Liver (tissue), 9 donors: ENCODE measurements around the gene CLEC16A. TPM values are rescaled to one million over a fixed set of nuclear protein-coding genes. Genes with fewer than 3 reads are reported as not detected.

ENCODE experiments used
- DNase-seq: peaks from one replicate; pipeline ENCODE4 v3.0.0-alpha.2; 2017; ENCODE audit warnings: low spot score
- H3K27ac ChIP-seq, 2 donors: one replicate each; pipeline ENCODE4 v1.7.0; 2013; ENCODE audit warnings: inconsistent platforms in 2 of 2, low read length in 2 of 2, control low read depth in 1 of 2, low read depth in 1 of 2, mild to moderate bottlenecking in 1 of 2
- H3K27me3 ChIP-seq, 4 donors: one replicate each; pipeline versions ENCODE4 v1.6.1 to v1.7.0; 2013; ENCODE audit warnings: low read length in 3 of 4, inconsistent platforms in 1 of 4, mild to moderate bottlenecking in 1 of 4, moderate library complexity in 1 of 4; ENCODE audit not compliant: control insufficient read depth in 4 of 4, insufficient read depth in 4 of 4
- H3K36me3 ChIP-seq, 4 donors: one replicate each; pipeline versions ENCODE4 v1.6.1 to v1.7.0; 2013; ENCODE audit warnings: low read length in 3 of 4, mild to moderate bottlenecking in 3 of 4, low read depth in 1 of 4, moderate library complexity in 1 of 4; ENCODE audit not compliant: control insufficient read depth in 4 of 4, insufficient read depth in 3 of 4
- H3K4me1 ChIP-seq, 4 donors: one replicate each; pipeline versions ENCODE4 v1.6.1 to v1.7.0; 2013; ENCODE audit warnings: low read length in 3 of 4, mild to moderate bottlenecking in 3 of 4, moderate library complexity in 1 of 4; ENCODE audit not compliant: control insufficient read depth in 4 of 4, insufficient read depth in 4 of 4
- H3K4me3 ChIP-seq, 3 donors: one replicate each; pipeline versions ENCODE4 v1.6.1 to v1.7.0; 2013; ENCODE audit warnings: low read length in 3 of 3, control low read depth in 1 of 3, low read depth in 1 of 3, mild to moderate bottlenecking in 1 of 3
- H3K9ac ChIP-seq, 2 donors: one replicate each; pipeline ENCODE4 v1.7.0; 2013; ENCODE audit warnings: low read length in 2 of 2, mild to moderate bottlenecking in 2 of 2, moderate library complexity in 2 of 2, control low read depth in 1 of 2, low read depth in 1 of 2
- H3K9me3 ChIP-seq, 4 donors: one replicate each; pipeline versions ENCODE4 v1.6.1 to v1.7.0; 2013; ENCODE audit warnings: low read length in 3 of 4; ENCODE audit not compliant: control insufficient read depth in 4 of 4
- FOXA1 ChIP-seq: IDR thresholded peaks from 2 replicates; pipeline ENCODE4 v1.6.1; 2016; ENCODE audit warnings: antibody characterized with exemption
- FOXA2 ChIP-seq: IDR thresholded peaks from 2 replicates; pipeline ENCODE4 v1.6.1; 2016; ENCODE audit warnings: antibody characterized with exemption
- GABPA ChIP-seq, 2 donors: IDR thresholded peaks in 1 of 2; conservative IDR thresholded peaks in 1 of 2; 2 replicates each; pipeline ENCODE4 v1.6.1; 2016; ENCODE audit warnings: antibody characterized with exemption in 2 of 2, mild to moderate bottlenecking in 1 of 2, moderate library complexity in 1 of 2
- HNF4A ChIP-seq, 2 donors: conservative IDR thresholded peaks; 2 replicates each; pipeline ENCODE4 v1.6.1; 2016; ENCODE audit warnings: antibody characterized with exemption in 2 of 2, mild to moderate bottlenecking in 2 of 2
- HNF4G ChIP-seq: IDR thresholded peaks from 2 replicates; pipeline ENCODE4 v1.6.1; 2016; ENCODE audit warnings: antibody characterized with exemption
- JUND ChIP-seq, 2 donors: IDR thresholded peaks; 2 replicates each; pipeline ENCODE4 v1.6.1; 2016; ENCODE audit warnings: antibody characterized with exemption in 2 of 2
- NR2F2 ChIP-seq: IDR thresholded peaks from 2 replicates; pipeline ENCODE4 v1.6.1; 2016; ENCODE audit warnings: antibody characterized with exemption
- RAD21 ChIP-seq, 2 donors: IDR thresholded peaks; 2 replicates each; pipeline ENCODE4 v1.6.1; 2016; ENCODE audit warnings: antibody characterized with exemption in 2 of 2, mild to moderate bottlenecking in 2 of 2
- RXRA ChIP-seq, 2 donors: IDR thresholded peaks; 2 replicates each; pipeline ENCODE4 v1.6.1; 2017 to 2018; ENCODE audit warnings: antibody characterized with exemption in 2 of 2, mild to moderate bottlenecking in 1 of 2
- SP1 ChIP-seq: IDR thresholded peaks from 2 replicates; pipeline ENCODE4 v1.6.1; 2018; ENCODE audit warnings: antibody characterized with exemption, mild to moderate bottlenecking
- TAF1 ChIP-seq: conservative IDR thresholded peaks from 2 replicates; pipeline ENCODE4 v1.6.1; 2016; ENCODE audit warnings: antibody characterized with exemption, mild to moderate bottlenecking
- YY1 ChIP-seq: IDR thresholded peaks from 2 replicates; pipeline ENCODE4 v1.6.1; 2016; ENCODE audit warnings: antibody characterized with exemption, mild to moderate bottlenecking
- WGBS: extraction: QIAGEN DNeasy Blood & Tissue Kit; methylation state at CpG from one replicate; pipeline ENCODE4 v1.1.7; 2013; 5-methylcytosine and 5-hydroxymethylcytosine counted together
- polyA plus RNA-seq, 2 donors: library from polyadenylated mRNA; stranded (reverse) in 1 of 2; unstranded in 1 of 2; fragments of 200-250 nt in 1 of 2; fragments of >200 nt in 1 of 2; fragmentation: Nextera tagmentation in 1 of 2; extraction: Ambion mirVana in 1 of 2; gene quantifications; one replicate each; pipeline versions ENCODE4 v1.2.1 to v1.2.3, GENCODE V29; 2013 to 2015
- total RNA-seq, 2 donors: library from RNA; depleted of rRNA; stranded (reverse); fragments of >200 nt; gene quantifications; one replicate each; pipeline ENCODE4 v1.2.3, GENCODE V29; 2014
- TF ChIP-seq, protein P1 (sequence below): IDR thresholded peaks from 2 replicates; pipeline ENCODE4 v1.6.1; 2016; ENCODE audit warnings: antibody characterized with exemption, mild to moderate bottlenecking
- TF ChIP-seq, protein P2 (sequence below): IDR thresholded peaks from 2 replicates; pipeline ENCODE4 v1.6.1; 2016; ENCODE audit warnings: antibody characterized with exemption
- TF ChIP-seq, protein P3 (sequence below): IDR thresholded peaks from 2 replicates; pipeline ENCODE4 v1.6.1; 2016; ENCODE audit warnings: antibody characterized with exemption
- TF ChIP-seq, protein P4 (sequence below): IDR thresholded peaks from 2 replicates; pipeline ENCODE4 v1.6.1; 2016; ENCODE audit warnings: antibody characterized with exemption
- TF ChIP-seq, protein P5 (sequence below): fragments of 150-350 bp; IDR thresholded peaks from 2 replicates; pipeline ENCODE4 v1.5.1; 2017; ENCODE audit warnings: improper control_type of control experiment, low read depth, low read length; ENCODE audit not compliant: missing input control
- donor health status: healthy.
- donor health status: healthy.
- donor health status: healthy.
- donor health status: healthy.
- donor health status: healthy.

The CLEC16A gene
- total and polyA plus RNA-seq, 4 donors: 9.7 to 23.0 (median 17.4) TPM

DNA sequence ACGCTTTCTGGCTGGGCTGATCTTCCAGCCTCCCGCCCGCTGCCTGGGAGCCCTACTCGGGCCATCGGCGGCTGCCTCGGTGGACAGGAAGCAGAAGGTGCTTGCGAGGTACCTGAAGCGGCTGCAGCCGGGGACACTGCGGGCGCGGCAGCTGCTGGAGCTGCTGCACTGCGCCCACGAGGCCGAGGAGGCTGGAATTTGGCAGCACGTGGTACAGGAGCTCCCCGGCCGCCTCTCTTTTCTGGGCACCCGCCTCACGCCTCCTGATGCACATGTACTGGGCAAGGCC lies 36.7 kb upstream of the CLEC16A start:
- H3K4me1 ChIP-seq: peaks cover 0 to under 1% (median 0%) of the 10 kb centered on the region in 4 donors
- no peaks in the 10 kb centered on the region for H3K9me3 ChIP-seq
- WGBS: 90% methylated on average over 21 of the region's 21 CpGs
- no peak for DNase-seq
- peaks cover 0 to 6% (median 1%) of the 10 kb centered on the region in 4 donors for H3K36me3 ChIP-seq
- H3K27me3 ChIP-seq: no peaks in the 10 kb centered on the region
- H3K4me3 ChIP-seq: no peak overlapping the region
- no peak overlapping the region for H3K9ac ChIP-seq
- H3K27ac ChIP-seq: no peak overlapping the region
- TF ChIP-seq HNF4G: no peak
- TF ChIP-seq YY1: no peak
- TF ChIP-seq, protein P1, sequence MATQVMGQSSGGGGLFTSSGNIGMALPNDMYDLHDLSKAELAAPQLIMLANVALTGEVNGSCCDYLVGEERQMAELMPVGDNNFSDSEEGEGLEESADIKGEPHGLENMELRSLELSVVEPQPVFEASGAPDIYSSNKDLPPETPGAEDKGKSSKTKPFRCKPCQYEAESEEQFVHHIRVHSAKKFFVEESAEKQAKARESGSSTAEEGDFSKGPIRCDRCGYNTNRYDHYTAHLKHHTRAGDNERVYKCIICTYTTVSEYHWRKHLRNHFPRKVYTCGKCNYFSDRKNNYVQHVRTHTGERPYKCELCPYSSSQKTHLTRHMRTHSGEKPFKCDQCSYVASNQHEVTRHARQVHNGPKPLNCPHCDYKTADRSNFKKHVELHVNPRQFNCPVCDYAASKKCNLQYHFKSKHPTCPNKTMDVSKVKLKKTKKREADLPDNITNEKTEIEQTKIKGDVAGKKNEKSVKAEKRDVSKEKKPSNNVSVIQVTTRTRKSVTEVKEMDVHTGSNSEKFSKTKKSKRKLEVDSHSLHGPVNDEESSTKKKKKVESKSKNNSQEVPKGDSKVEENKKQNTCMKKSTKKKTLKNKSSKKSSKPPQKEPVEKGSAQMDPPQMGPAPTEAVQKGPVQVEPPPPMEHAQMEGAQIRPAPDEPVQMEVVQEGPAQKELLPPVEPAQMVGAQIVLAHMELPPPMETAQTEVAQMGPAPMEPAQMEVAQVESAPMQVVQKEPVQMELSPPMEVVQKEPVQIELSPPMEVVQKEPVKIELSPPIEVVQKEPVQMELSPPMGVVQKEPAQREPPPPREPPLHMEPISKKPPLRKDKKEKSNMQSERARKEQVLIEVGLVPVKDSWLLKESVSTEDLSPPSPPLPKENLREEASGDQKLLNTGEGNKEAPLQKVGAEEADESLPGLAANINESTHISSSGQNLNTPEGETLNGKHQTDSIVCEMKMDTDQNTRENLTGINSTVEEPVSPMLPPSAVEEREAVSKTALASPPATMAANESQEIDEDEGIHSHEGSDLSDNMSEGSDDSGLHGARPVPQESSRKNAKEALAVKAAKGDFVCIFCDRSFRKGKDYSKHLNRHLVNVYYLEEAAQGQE: no peak

DNA sequence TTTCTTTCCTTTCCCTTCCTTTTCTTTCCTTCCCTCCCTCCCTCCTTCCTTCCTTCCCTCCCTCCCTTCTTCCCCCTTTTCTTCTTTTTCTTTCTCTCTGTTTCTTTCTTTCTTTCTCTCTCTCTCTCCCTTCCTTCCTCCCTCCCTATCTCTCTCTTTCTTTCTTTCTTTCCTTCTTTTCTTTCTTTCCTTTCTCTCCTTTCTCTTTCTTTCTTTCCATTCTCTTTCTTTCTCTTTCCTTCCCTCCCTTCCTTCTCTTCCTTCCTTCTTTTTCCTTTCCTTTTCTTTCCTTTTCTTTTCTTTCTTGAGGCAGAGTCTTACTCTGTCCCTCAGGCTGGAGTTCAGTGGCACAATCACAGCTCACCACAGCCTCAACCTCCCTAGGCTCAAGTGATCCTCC lies 33.1 kb upstream of the CLEC16A start:
- Histone ChIP-seq H3K4me1 (peaks cover 0 to 4% (median 2%) of the 10 kb centered on the region in 4 donors), H3K27me3 (no peaks in the 10 kb centered on the region), H3K4me3 (no peak overlapping the region), H3K36me3 (peaks cover 0 to 2% (median 0%) of the 10 kb centered on the region in 4 donors), H3K9ac (no peak overlapping the region), H3K27ac (no peak overlapping the region), H3K9me3 (no peaks in the 10 kb centered on the region)
- TF ChIP-seq, protein P2, sequence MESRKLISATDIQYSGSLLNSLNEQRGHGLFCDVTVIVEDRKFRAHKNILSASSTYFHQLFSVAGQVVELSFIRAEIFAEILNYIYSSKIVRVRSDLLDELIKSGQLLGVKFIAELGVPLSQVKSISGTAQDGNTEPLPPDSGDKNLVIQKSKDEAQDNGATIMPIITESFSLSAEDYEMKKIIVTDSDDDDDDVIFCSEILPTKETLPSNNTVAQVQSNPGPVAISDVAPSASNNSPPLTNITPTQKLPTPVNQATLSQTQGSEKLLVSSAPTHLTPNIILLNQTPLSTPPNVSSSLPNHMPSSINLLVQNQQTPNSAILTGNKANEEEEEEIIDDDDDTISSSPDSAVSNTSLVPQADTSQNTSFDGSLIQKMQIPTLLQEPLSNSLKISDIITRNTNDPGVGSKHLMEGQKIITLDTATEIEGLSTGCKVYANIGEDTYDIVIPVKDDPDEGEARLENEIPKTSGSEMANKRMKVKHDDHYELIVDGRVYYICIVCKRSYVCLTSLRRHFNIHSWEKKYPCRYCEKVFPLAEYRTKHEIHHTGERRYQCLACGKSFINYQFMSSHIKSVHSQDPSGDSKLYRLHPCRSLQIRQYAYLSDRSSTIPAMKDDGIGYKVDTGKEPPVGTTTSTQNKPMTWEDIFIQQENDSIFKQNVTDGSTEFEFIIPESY: no peak
- TF ChIP-seq YY1 (no peak), GABPA (IDR thresholded peaks at IDR 0.05 in 1 of 2, conservative IDR thresholded peaks at IDR 0.05 in 1 of 2) (no peak), TAF1 (no peak), HNF4A (conservative IDR thresholded peaks at IDR 0.05) (no peak), FOXA1 (no peak), NR2F2 (no peak), RXRA (IDR thresholded peaks at IDR 0.05) (no peak), SP1 (no peak), JUND (IDR thresholded peaks at IDR 0.05) (no peak), FOXA2 (no peak), RAD21 (IDR thresholded peaks at IDR 0.05) (no peak), HNF4G (no peak)
- TF ChIP-seq, protein P3, sequence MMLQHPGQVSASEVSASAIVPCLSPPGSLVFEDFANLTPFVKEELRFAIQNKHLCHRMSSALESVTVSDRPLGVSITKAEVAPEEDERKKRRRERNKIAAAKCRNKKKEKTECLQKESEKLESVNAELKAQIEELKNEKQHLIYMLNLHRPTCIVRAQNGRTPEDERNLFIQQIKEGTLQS: no peak
- TF ChIP-seq, protein P4, sequence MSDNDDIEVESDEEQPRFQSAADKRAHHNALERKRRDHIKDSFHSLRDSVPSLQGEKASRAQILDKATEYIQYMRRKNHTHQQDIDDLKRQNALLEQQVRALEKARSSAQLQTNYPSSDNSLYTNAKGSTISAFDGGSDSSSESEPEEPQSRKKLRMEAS: no peak
- TF ChIP-seq, protein P1: no peak
- TF ChIP-seq, protein P5, sequence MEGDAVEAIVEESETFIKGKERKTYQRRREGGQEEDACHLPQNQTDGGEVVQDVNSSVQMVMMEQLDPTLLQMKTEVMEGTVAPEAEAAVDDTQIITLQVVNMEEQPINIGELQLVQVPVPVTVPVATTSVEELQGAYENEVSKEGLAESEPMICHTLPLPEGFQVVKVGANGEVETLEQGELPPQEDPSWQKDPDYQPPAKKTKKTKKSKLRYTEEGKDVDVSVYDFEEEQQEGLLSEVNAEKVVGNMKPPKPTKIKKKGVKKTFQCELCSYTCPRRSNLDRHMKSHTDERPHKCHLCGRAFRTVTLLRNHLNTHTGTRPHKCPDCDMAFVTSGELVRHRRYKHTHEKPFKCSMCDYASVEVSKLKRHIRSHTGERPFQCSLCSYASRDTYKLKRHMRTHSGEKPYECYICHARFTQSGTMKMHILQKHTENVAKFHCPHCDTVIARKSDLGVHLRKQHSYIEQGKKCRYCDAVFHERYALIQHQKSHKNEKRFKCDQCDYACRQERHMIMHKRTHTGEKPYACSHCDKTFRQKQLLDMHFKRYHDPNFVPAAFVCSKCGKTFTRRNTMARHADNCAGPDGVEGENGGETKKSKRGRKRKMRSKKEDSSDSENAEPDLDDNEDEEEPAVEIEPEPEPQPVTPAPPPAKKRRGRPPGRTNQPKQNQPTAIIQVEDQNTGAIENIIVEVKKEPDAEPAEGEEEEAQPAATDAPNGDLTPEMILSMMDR: no peak
- DNase-seq: no peak
